GM12891 (cell line): Measurements from ENCODE around the gene PAK1IP1.
"Not testable (repeated sequence)": the region's sequence is repeated elsewhere in the genome, so short reads cannot be mapped to it uniquely, and the experiment has no call there.

Experiments used
- DNase-seq: peaks from one replicate; pipeline ENCODE4 v3.0.0; 2011; ENCODE audit warnings: low spot score; ENCODE audit not compliant: insufficient read length
- FAIRE-seq: peaks from 2 replicates; lab custom pipeline; 2011; peaks lifted over from hg19 to GRCh38; lab: Jason Lieb, UNC
- PAX5 ChIP-seq: IDR thresholded peaks from 2 replicates; pipeline ENCODE4 v1.6.1; 2011; ENCODE audit warnings: low read length, moderate library complexity, mild to moderate bottlenecking; ENCODE audit not compliant: insufficient read depth, severe bottlenecking
- POLR2A ChIP-seq: IDR thresholded peaks from 2 replicates; pipeline ENCODE4 v1.6.1; 2011; ENCODE audit warnings: low read depth, low read length, control low read depth
- POLR2AphosphoS5 ChIP-seq: IDR thresholded peaks from 2 replicates; pipeline ENCODE4 v1.6.1; 2011; ENCODE audit warnings: low read depth, low read length, control low read depth
- POU2F2 ChIP-seq: IDR thresholded peaks from 2 replicates; pipeline ENCODE4 v1.6.1; 2011; ENCODE audit warnings: low read depth, mild to moderate bottlenecking, control low read depth, low read length, moderate library complexity
- SPI1 ChIP-seq: IDR thresholded peaks from 2 replicates; pipeline ENCODE4 v1.6.1; 2011; ENCODE audit warnings: low read depth, low read length, control low read depth
- TAF1 ChIP-seq: IDR thresholded peaks from 2 replicates; pipeline ENCODE4 v1.6.1; 2011; ENCODE audit warnings: low read depth, low read length, control low read depth

The PAK1IP1 gene

DNA sequence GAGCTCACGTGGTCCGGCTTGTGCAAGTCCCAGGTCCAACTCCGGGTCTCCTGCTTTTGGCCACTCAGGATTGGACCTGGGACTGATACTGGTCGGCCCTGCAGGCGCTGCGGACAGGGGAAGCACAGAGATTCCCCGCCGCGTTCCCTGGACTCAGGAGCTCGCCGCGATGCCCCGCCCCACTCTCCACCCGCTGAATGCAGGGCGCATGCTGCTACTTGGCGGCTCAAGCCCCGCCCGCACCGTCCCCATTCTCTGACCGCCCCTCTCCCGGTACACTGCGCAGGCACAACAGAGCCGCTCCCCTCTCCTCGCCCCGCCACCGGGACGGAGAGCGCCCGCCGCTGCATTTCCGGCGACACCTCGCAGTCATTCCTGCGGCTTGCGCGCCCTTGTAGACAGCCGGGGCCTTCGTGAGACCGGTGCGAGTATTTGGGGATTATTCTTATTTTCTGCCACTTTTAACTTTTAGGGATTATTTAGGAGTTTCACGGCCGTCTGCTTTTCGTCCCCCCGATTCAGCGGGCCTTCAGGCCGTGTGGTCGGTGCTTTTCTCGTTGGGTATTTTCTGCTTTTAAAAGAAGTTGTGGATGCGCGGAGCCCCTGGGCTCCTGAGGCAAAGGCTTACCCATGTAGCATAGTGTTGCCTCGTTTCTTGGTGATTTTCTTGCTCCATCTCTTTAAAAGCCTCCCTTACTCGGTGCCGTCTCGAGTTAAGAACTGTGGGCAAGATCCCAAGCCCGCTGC is 28.2 kb downstream of the PAK1IP1 start, which contains the start of gene TMEM14C:
TSS of gene TMEM14C (plus strand) at position 251 of the 747 bp plus-strand sequence. CDS start 1,544 bp downstream, outside the sequence.
- peak; percentile 78 for DNase-seq
- FAIRE-seq: peak; percentile 87
- TF ChIP-seq TAF1 (peak; percentile 89), POLR2A (peak; percentile 78), SPI1 (no peak), POLR2AphosphoS5 (peak; percentile 79), PAX5 (no peak), POU2F2 (peak; percentile 56)

DNA sequence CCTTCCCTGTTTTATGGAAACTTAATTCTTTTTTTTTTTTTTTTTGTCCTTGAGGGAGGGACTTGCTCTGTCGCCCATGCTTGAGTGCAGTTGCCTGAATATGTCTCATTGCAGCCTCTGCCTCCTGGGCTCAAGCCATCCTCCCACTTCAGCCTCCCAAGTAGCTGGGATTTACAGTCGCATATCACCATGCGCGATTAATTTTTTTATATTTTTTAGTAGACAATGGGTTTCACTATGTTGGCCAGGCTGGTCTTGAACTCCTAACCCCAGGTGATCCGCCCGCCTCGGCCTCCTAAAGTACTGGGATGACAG is 28.8 kb downstream of the PAK1IP1 start:
- DNase-seq: no peak
- FAIRE-seq: no peak
- TF ChIP-seq POLR2A: no peak
- TF ChIP-seq POLR2AphosphoS5: no peak
- TF ChIP-seq TAF1: no peak
- no peak for TF ChIP-seq POU2F2
- no peak for TF ChIP-seq PAX5
- no peak for TF ChIP-seq SPI1

DNA sequence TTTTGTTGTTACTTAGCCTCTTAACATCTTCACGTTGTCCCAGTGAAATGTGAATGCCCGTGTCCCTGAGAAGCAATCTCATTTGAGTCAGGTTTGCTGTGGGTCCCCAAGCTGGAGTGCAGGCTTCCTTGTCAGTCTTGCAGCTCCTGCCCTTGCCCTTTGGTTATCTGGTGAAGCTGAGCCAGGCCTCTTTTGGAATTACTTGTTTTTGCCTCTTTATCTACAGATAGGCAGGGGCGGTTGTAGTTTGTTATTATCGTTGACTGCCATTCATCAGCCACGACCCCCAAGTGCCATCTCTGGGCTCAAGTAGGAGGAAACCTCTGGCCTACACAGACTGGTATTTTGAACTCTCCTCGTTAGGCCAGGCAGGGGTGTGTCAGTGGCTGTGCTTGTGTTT is 30.3 kb downstream of the PAK1IP1 start:
- TF ChIP-seq POLR2A (no peak), POU2F2 (no peak), PAX5 (no peak), TAF1 (no peak), SPI1 (no peak), POLR2AphosphoS5 (no peak)
- no peak for DNase-seq
- FAIRE-seq: no peak

DNA sequence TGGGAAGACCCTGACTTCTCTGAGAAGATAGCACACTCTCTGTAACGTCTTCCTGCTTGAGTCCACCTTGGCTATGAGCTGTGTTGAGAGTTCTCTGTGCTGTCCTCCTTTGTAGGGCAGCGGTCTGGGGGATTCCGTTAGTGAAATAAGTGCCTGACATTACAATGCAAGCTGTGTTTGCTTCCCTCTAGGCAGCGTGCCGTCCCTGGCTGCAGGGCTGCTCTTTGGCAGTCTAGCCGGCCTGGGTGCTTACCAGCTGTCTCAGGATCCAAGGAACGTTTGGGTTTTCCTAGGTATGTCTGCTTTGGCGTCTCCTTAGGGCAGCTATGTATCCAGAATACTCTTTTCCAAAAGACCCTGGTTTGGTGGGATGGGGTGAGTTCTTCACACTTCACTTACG is 30.9 kb downstream of the PAK1IP1 start:
- no peak for DNase-seq
- no peak for TF ChIP-seq POLR2AphosphoS5
- no peak for TF ChIP-seq POLR2A
- TF ChIP-seq POU2F2: no peak
- TF ChIP-seq TAF1: no peak
- no peak for TF ChIP-seq SPI1
- no peak for TF ChIP-seq PAX5
- FAIRE-seq: no peak

DNA sequence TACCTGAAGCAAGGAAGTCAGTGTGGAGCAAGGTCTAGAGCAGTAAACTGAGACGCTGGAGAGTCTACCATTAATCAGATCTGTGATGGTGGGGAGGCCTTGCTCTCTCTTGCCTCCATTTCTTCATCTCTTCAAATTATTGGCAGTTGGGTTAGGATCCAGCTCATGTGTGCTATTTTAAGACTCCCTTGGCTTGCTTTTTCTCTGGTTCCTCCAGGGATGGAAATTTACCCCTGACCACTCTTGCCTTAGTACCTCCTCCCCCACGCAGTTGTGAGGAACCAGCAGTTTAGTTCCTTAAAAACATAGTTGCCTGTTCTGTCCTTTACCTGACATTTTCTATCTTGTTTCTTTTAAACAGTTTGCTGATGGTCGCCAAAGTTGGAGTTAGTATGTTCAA is 35.5 kb downstream of the PAK1IP1 start:
- FAIRE-seq (no peak), DNase-seq (no peak)
- no peak for TF ChIP-seq SPI1
- no peak for TF ChIP-seq POLR2AphosphoS5
- TF ChIP-seq PAX5: no peak
- no peak for TF ChIP-seq POLR2A
- TF ChIP-seq TAF1: no peak
- TF ChIP-seq POU2F2: no peak

DNA sequence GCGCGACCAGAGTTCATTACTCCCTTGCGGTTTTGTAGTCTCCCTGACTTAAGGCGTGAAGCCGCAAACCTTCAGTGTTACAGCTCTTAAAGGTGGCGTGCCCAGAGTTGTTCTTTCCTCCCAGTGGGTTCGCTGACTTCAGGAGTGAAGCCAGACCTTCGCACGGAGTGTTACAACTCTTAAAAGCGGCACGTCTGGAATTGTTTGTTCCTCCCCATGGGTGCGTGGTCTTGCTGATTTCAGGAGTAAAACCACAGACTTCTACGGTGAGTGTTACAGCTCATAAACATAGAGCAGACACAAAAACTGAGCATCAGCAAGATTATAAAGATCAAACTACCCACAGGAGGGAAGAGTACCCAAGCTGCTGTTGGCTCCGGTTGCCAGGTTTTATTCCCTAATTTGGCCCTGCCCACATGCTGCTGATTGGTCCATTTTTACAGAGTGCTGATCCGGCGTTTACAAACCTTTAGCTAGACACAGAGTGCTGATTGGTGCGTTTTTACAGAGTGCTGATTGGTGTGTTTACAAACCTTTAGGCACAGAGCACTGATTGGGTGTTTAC is 38.5 kb downstream of the PAK1IP1 start:
- no peak for FAIRE-seq
- TF ChIP-seq PAX5: no peak
- TF ChIP-seq POU2F2: no peak
- no peak for TF ChIP-seq POLR2AphosphoS5
- TF ChIP-seq TAF1: no peak
- no peak for TF ChIP-seq POLR2A
- TF ChIP-seq SPI1: no peak
- DNase-seq: no peak

DNA sequence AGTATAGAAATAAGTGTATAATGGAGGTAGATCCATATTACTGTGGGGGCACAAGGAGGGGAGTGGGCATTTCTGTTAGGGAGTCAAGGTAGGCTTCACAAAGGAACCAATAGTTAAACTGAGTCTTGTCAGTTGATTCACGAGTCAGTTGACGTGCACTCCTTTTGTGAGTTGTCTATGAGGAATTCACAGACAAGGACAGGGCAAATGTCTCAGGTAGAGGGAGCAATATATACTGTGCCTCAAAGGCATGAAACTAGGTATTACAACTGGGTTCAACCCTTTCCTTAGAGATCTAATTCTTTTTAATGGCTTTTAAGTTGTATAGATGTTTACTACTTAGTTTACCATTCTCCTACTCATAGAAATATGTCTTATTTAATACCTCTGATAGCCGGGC is 39.1 kb downstream of the PAK1IP1 start:
- DNase-seq: no peak
- no peak for TF ChIP-seq PAX5
- TF ChIP-seq POLR2AphosphoS5: no peak
- TF ChIP-seq POLR2A: no peak
- TF ChIP-seq SPI1: no peak

DNA sequence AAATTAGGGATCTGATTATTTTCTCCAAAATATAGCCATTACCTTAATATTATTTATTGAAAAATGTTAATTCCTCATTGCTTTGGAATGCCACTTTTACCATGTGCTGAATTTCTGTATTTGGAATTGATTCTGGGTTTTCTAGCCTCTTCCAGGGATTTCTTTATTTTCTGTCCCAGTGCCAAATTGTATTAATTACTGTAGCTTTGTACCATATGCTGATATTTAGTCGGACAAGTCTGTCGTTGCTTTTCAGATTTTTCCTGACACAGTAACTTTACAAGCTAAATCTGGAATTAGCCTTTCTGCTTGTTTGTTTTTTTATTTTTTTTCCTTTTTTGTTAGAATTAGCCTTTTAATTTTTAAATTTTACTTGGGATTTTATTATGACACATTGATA is 42.0 kb downstream of the PAK1IP1 start:
- DNase-seq (no peak), FAIRE-seq (no peak)
- TF ChIP-seq SPI1: no peak
- TF ChIP-seq PAX5: no peak
- TF ChIP-seq POLR2A: no peak
- TF ChIP-seq TAF1: no peak
- no peak for TF ChIP-seq POLR2AphosphoS5
- no peak for TF ChIP-seq POU2F2

More for the DNA sequence above, 39.1 kb downstream of the PAK1IP1 start:
- FAIRE-seq: no peak

DNA sequence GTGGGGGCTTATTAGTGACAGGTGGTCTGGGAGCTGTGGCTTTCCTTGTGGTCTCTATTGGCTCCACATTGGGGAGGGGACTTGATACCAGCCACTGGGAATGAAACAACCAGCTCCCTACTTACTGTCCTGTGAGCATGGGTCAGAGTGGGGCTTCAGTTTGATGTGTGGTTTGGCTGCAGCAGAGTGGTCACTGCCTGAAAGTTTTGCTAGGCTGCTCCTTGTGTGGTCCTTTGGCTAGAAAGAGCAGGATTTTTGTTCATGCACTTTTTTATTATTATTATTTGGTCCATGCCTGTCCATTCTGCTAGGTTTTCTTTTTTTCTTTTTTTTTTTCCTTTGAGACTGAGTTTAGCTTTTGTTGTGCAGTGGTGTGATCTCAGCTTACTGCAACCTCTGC is 45.3 kb downstream of the PAK1IP1 start:
- FAIRE-seq: no peak
- no peak for DNase-seq
- TF ChIP-seq SPI1 (no peak), POU2F2 (no peak), POLR2A (no peak), POLR2AphosphoS5 (no peak), TAF1 (no peak), PAX5 (no peak)

DNA sequence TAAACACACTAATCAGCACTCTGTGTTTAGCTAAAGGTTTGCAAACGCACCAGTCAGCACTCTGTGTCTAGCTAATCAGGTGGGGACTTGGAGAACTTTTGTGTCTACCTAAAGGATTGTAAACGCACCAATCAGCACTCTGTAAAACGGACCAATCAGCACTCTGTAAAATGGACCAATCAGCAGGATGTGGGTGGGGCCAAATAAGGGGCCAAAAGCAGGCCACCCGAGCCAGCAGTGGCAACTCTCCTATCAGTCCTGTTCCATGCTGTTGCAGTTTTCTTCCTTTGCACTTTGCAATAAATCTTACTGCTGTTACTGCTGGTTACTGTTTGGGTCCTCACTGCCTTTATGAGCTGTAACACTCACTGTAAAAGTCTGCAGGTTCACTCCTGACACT is 46.9 kb downstream of the PAK1IP1 start:
- DNase-seq, FAIRE-seq: not testable (repeated sequence)
